Measurements from ENCODE around the gene THRB.

Gene THRB

GRCh38 chr3:24255414-24255813 lies 239.2 kb downstream of the THRB start:
- no peak for DNase-seq

- DNase-seq: no peak
Measured at GRCh38 chr3:24254649-24255048, 240.0 kb downstream of the THRB start.

GRCh38 chr3:24253336-24253735 lies 241.3 kb downstream of the THRB start:
- no peak for DNase-seq

- no peak for DNase-seq
Measured at GRCh38 chr3:24249523-24249922, 245.1 kb downstream of the THRB start.

GRCh38 chr3:24245056-24245455 lies 249.6 kb downstream of the THRB start:
- no peak for DNase-seq

GRCh38 chr3:24244491-24244890 lies 250.2 kb downstream of the THRB start:
- no peak for DNase-seq

- no peak for DNase-seq
Measured at GRCh38 chr3:24242012-24242698, 252.5 kb downstream of the THRB start.

- DNase-seq: no peak
Measured at GRCh38 chr3:24240306-24240705, 254.3 kb downstream of the THRB start.

GRCh38 chr3:24237971-24238706 lies 256.5 kb downstream of the THRB start:
- DNase-seq: peak; percentile 67

GRCh38 chr3:24235121-24235520 lies 259.5 kb downstream of the THRB start:
- DNase-seq: no peak

GRCh38 chr3:24232784-24233183 lies 261.9 kb downstream of the THRB start:
- no peak for DNase-seq

GRCh38 chr3:24229468-24230221 lies 265.0 kb downstream of the THRB start:
- DNase-seq: no peak

GRCh38 chr3:24227635-24228034 lies 267.0 kb downstream of the THRB start:
- DNase-seq: no peak

- DNase-seq: no peak
Measured at GRCh38 chr3:24226397-24226796, 268.3 kb downstream of the THRB start.

GRCh38 chr3:24225385-24225950 lies 269.2 kb downstream of the THRB start:
- DNase-seq: no peak

GRCh38 chr3:24224666-24225384 lies 269.8 kb downstream of the THRB start:
- no peak for DNase-seq

GRCh38 chr3:24222165-24222805 lies 272.4 kb downstream of the THRB start:
- DNase-seq: no peak

- DNase-seq: no peak
Measured at GRCh38 chr3:24220859-24221657, 273.6 kb downstream of the THRB start.

GRCh38 chr3:24215502-24215901 lies 279.1 kb downstream of the THRB start:
- DNase-seq: no peak

GRCh38 chr3:24211381-24211780 lies 283.3 kb downstream of the THRB start:
- DNase-seq: no peak

- no peak for DNase-seq
Measured at GRCh38 chr3:24202071-24202470, 292.6 kb downstream of the THRB start.

Data from activated CD4-positive, alpha-beta T cell treated with anti-CD3 and anti-CD28 coated beads, Interleukin-2, Interleukin-6, amounts not matched to agents 100 ng/mL and 50 ng/mL, durations not matched to agents 16 hours and 8 hours (primary cell).